Sigmoid colon (tissue), 7 donors: ENCODE data around the gene LARGE1. TPM values are rescaled to one million over a fixed set of nuclear protein-coding genes. Genes with fewer than 3 reads are reported as not detected.

Experiments
- DNase-seq: peaks from one replicate; pipeline ENCODE4 v3.0.0-alpha.2; 2019
- H3K27ac ChIP-seq, 4 donors: fragments of 200-600 bp; sonication (generic); one replicate each; pipeline ENCODE4 v1.5.1; 2016 to 2019; ENCODE audit warnings: mild to moderate bottlenecking in 1 of 4
- H3K27me3 ChIP-seq, 3 donors: fragments of 200-600 bp; sonication (generic); one replicate each; pipeline ENCODE4 v1.5.1; 2019; ENCODE audit warnings: mild to moderate bottlenecking in 1 of 3
- H3K36me3 ChIP-seq, 4 donors: fragments of 200-600 bp; sonication (generic); one replicate each; pipeline ENCODE4 v1.5.1; 2016 to 2019
- H3K4me1 ChIP-seq, 4 donors: fragments of 200-600 bp; sonication (generic); one replicate each; pipeline ENCODE4 v1.5.1; 2017 to 2019
- H3K4me3 ChIP-seq, 4 donors: fragments of 200-600 bp; sonication (generic); one replicate each; pipeline ENCODE4 v1.5.1; 2017 to 2019; ENCODE audit warnings: mild to moderate bottlenecking in 2 of 4, moderate library complexity in 1 of 4
- H3K9me3 ChIP-seq, 4 donors: fragments of 200-600 bp in 3 of 4; sonication (generic) in 3 of 4; one replicate each; pipeline versions ENCODE4 v1.5.1 to v1.6.1; 2013 to 2019
- EP300 ChIP-seq, 4 donors: sonication (generic); formaldehyde crosslinking; IDR thresholded peaks; one replicate each; pipeline ENCODE4 v1.6.1; 2017; ENCODE audit warnings: antibody characterized with exemption in 4 of 4
- POLR2A ChIP-seq, 2 donors: fragments of 450-650 bp; IDR thresholded peaks; one replicate each; pipeline ENCODE4 v1.6.1; 2016; ENCODE audit warnings: antibody characterized with exemption in 2 of 2, mild to moderate bottlenecking in 2 of 2, moderate library complexity in 2 of 2
- POLR2AphosphoS5 ChIP-seq, 4 donors: sonication (generic); formaldehyde crosslinking; IDR thresholded peaks; one replicate each; pipeline ENCODE4 v1.6.1; 2017; ENCODE audit warnings: antibody characterized with exemption in 4 of 4
- WGBS, 2 donors: extraction: QIAGEN DNeasy Blood & Tissue Kit; methylation state at CpG; one replicate each; pipeline ENCODE4 v1.1.7; 2013; 5-methylcytosine and 5-hydroxymethylcytosine counted together
- intact Hi-C: fragments of 100-400 bp; cut with DNase I; formaldehyde crosslinking; loops from one replicate; pipeline ENCODE4 v1.15.1; 2023
- polyA plus RNA-seq, 3 donors: library from polyadenylated mRNA; stranded (reverse); fragments of 200-250 nt; gene quantifications; one replicate each; pipeline ENCODE4 v1.2.3, GENCODE V29; 2013
- total RNA-seq, 4 donors: library from RNA; depleted of rRNA; stranded (reverse); fragments of >200 nt; gene quantifications; one replicate each; pipeline ENCODE4 v1.1.0, GENCODE V29; 2016
- TF ChIP-seq, protein P1 (sequence below), 4 experiments: fragments of 450-650 bp in 3 of 4; fragments of 200-600 bp in 1 of 4; IDR thresholded peaks; one replicate each; pipeline ENCODE4 v1.5.1; 2016 to 2019; ENCODE audit warnings: antibody characterized with exemption in 4 of 4, mild to moderate bottlenecking in 3 of 4, moderate library complexity in 2 of 4
- donor health status: healthy with polysubstance abuse.
- donor health status: Bipolar disorder and iron deficiency.
- donor health status: healthy.

Gene LARGE1
- total and polyA plus RNA-seq, 7 donors = 5.8 to 74.4 (median 38.0) TPM

DNA sequence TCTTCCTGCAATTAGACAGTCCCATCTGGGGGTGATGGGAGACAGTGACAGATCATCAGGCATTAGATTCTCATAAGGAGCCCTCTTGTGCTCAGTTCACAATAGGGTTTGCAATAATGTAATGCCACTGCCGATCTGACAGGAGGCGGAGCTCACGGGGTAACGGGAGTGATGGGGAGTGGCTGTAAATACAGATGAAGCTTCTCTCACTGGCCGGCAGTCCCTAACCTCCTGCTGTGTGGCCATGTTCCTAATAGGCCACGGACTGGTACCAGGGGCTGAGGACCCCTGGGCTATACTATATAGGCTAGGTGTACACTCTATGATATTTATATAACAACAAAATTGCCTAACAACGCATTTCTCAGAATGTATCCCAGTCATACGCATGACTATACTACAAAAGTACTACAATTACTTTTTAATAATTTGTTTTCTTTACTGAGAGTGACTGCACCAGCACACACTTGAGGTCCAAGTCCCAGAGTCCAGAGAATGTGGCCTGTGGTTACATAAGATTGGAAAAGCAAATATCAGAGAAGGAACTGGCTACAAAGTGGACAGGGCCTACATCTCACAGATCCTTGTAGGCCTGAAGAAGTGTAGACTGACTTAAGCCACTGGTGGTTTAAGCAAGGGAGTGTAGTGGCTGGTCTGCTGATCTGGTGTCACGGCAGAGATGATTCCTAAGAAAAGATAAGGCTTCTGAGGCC is 200.0 kb downstream of the LARGE1 start:
- Histone ChIP-seq H3K27me3 (no peaks in the 10 kb centered on the region), H3K4me1 (peaks cover 0 to 15% (median 6%) of the 10 kb centered on the region in 4 donors), H3K27ac (no peak overlapping the region), H3K36me3 (no peaks in the 10 kb centered on the region), H3K9me3 (no peaks in the 10 kb centered on the region), H3K4me3 (no peak overlapping the region)
- DNase-seq = no peak
- intact Hi-C loops = loop anchor here (10.0 kb wide), 1 partner anchor 56 kb away; no protein-coding TSS in a partner anchor
- 83 to 87% methylated on average over 9 of the region's 9 CpGs for WGBS, 2 donors
- TF ChIP-seq POLR2A (IDR thresholded peaks at IDR 0.05) = no peak
- TF ChIP-seq, protein P1, sequence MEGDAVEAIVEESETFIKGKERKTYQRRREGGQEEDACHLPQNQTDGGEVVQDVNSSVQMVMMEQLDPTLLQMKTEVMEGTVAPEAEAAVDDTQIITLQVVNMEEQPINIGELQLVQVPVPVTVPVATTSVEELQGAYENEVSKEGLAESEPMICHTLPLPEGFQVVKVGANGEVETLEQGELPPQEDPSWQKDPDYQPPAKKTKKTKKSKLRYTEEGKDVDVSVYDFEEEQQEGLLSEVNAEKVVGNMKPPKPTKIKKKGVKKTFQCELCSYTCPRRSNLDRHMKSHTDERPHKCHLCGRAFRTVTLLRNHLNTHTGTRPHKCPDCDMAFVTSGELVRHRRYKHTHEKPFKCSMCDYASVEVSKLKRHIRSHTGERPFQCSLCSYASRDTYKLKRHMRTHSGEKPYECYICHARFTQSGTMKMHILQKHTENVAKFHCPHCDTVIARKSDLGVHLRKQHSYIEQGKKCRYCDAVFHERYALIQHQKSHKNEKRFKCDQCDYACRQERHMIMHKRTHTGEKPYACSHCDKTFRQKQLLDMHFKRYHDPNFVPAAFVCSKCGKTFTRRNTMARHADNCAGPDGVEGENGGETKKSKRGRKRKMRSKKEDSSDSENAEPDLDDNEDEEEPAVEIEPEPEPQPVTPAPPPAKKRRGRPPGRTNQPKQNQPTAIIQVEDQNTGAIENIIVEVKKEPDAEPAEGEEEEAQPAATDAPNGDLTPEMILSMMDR (IDR thresholded peaks at IDR 0.05) = no peak
- no peak for TF ChIP-seq POLR2AphosphoS5 (IDR thresholded peaks at IDR 0.05)
- TF ChIP-seq EP300 (IDR thresholded peaks at IDR 0.05) = no peak

DNA sequence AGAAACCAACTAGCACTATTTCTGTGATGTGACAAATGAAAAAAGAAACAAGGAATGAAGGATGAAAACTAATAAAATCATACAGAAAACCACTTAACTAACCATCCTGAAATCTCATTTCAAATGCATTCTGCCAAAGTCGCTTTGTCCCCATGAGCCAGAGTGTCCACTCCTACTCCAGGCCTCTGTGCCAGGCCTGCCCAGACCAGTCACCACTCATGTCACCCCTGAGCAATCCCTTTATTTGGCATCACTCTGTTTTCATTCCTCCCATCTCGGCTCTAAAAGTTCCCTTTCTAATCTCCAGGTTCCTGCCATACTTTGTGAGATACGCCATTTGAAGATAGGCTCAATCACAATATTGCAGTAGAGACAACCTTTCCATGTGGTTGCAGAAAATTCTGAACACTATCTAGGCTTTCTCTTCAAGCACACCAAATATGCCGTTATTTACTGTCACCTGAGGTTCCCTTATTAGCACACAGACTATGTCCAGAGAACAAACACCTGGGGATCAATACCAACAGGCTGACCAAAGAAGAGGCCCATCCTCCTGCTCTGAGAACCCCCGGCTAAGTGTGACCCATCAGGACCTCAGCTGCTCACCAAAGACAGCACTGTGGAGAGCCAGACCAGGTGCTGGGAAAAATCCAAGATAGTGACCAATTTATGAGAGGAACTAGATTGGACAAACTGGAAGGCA is 202.4 kb downstream of the LARGE1 start:
- 95 to 96% methylated on average over 5 of the region's 5 CpGs for WGBS, 2 donors
- Histone ChIP-seq H3K9me3 (peaks cover 0 to 3% (median 0%) of the 10 kb centered on the region in 4 donors), H3K4me3 (no peak overlapping the region), H3K27ac (no peak overlapping the region), H3K27me3 (no peaks in the 10 kb centered on the region), H3K36me3 (no peaks in the 10 kb centered on the region), H3K4me1 (no peaks in the 10 kb centered on the region)
- TF ChIP-seq POLR2AphosphoS5 (IDR thresholded peaks at IDR 0.05) = no peak
- no peak for TF ChIP-seq EP300 (IDR thresholded peaks at IDR 0.05)
- TF ChIP-seq, protein P1 (IDR thresholded peaks at IDR 0.05) = no peak
- no peak for TF ChIP-seq POLR2A (IDR thresholded peaks at IDR 0.05)
- DNase-seq = no peak
- intact Hi-C loops = no loop called here

DNA sequence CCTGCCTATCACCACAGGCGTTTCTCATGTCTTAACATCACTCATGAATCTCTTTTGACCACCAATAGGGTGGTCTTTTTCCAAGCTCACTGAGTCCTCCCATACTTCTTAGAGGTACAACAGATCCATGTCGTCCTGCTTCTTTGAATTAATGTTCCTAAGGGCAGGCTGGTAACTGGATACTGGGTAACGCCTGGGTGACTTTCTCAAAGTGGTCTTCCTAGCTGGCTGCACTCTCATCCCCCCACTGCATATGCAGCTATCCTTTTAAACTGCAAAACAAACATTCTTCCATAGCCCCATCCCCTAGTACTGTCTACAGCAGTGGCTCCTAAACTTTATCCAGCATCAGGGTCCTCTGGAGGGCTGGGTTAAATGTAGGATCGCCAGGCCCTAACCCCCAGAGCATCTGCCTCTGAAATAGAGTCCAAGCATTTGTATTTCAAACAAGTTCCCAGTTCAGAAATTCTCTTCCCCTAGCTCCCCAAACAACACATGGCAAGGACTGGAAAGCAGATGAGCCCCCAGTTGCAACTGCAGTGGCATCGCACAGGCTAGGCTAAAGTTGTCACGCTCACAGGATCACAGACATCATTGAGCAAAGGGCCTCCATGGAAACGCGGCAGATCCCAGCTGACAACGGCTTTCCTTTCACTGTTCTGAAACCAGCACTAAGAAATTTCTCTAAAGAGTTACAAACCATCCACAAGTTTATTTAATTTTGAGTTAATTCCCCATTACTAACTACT is 204.9 kb downstream of the LARGE1 start:
- H3K27me3 ChIP-seq = no peaks in the 10 kb centered on the region
- H3K27ac ChIP-seq = no peak overlapping the region
- intact Hi-C loops = no loop called here
- 93 to 96% methylated on average over 9 of the region's 9 CpGs for WGBS, 2 donors
- H3K4me3 ChIP-seq = no peak overlapping the region
- no peak for TF ChIP-seq EP300 (IDR thresholded peaks at IDR 0.05)
- TF ChIP-seq, protein P1 (IDR thresholded peaks at IDR 0.05) = no peak
- no peak for TF ChIP-seq POLR2A (IDR thresholded peaks at IDR 0.05)
- TF ChIP-seq POLR2AphosphoS5 (IDR thresholded peaks at IDR 0.05) = no peak
- no peak for DNase-seq
- no peaks in the 10 kb centered on the region for H3K4me1 ChIP-seq
- H3K9me3 ChIP-seq = peaks cover 0 to 3% (median 0%) of the 10 kb centered on the region in 4 donors
- H3K36me3 ChIP-seq = no peaks in the 10 kb centered on the region

DNA sequence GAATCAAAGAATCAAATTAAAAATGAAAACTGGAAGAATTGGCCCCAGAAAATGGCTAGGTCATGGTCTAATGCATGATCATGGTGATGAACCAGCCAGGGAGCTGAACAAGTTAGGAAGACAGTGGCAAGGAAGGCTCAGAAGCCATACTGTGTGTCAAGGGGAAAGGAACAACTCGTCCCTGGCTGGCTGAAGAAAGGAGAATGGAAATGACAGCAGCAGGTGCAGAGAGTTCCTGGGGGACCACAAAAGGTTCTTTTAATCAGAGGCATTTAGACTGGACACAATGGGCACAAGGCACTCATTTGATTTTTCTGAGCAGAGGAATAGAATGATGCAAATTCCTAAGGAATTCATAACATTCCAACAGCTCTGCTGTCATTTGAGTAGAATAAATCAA is 209.9 kb downstream of the LARGE1 start:
- no peak for DNase-seq
- Histone ChIP-seq H3K36me3 (no peaks in the 10 kb centered on the region), H3K4me3 (no peak overlapping the region), H3K4me1 (peaks cover 0 to 6% (median 0%) of the 10 kb centered on the region in 4 donors), H3K9me3 (peaks cover 0 to 3% (median 0%) of the 10 kb centered on the region in 4 donors), H3K27me3 (no peaks in the 10 kb centered on the region), H3K27ac (no peak overlapping the region)
- TF ChIP-seq EP300 (IDR thresholded peaks at IDR 0.05) (no peak), POLR2A (IDR thresholded peaks at IDR 0.05) (no peak)
- intact Hi-C loops = no loop called here
- 68 to 82% methylated on average over 1 of the region's 1 CpG for WGBS, 2 donors

DNA sequence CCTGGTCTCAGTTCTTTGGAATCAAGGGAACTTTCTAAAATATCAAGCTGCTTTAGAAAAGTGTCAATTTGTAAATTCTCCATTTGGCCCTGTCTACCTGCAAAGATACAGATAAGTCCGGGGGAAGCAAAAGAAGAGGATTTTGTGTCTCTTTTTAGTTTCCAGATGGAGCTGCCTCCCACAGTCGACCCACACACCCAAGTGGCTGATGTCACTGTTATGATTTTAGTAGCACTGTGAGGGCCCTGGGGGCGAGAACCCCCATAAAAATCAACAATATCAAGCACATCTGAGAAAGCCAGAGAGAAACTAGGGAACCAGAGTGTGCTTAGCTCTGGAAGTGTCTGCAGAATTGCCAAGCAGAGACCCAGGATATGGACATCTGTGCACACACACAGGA is 212.7 kb downstream of the LARGE1 start:
- Histone ChIP-seq H3K36me3 (no peaks in the 10 kb centered on the region), H3K4me3 (no peak overlapping the region), H3K4me1 (peaks cover 0 to 6% (median 0%) of the 10 kb centered on the region in 4 donors), H3K27me3 (no peaks in the 10 kb centered on the region), H3K9me3 (peaks cover 0 to 6% (median 1%) of the 10 kb centered on the region in 4 donors), H3K27ac (no peak overlapping the region)
- intact Hi-C loops = no loop called here
- 76 to 80% methylated on average over 3 of the region's 3 CpGs for WGBS, 2 donors
- no peak for TF ChIP-seq EP300 (IDR thresholded peaks at IDR 0.05)
- no peak for TF ChIP-seq POLR2A (IDR thresholded peaks at IDR 0.05)
- TF ChIP-seq, protein P1 (IDR thresholded peaks at IDR 0.05) = no peak
- no peak for TF ChIP-seq POLR2AphosphoS5 (IDR thresholded peaks at IDR 0.05)
- DNase-seq = no peak
